SU-DHL-6 (cell line): ENCODE measurements around the gene CNR2.

Experiments
- H2AFZ ChIP-seq: fragments of 200-600 bp; sonication (generic); 2 replicates; pipeline ENCODE4 v1.6.1; 2014; ENCODE audit warnings: low read depth, mild to moderate bottlenecking, moderate library complexity, mixed read lengths, antibody characterized with exemption, low read length; ENCODE audit not compliant: severe bottlenecking
- H3F3A ChIP-seq: fragments of 200-600 bp; shearing (Covaris generic); 2 replicates; pipeline ENCODE4 v1.6.0; 2016; ENCODE audit warnings: antibody characterized with exemption, mild to moderate bottlenecking; ENCODE audit not compliant: insufficient read depth
- H3K27ac ChIP-seq: fragments of 200-600 bp; sonication (generic); 2 replicates; pipeline ENCODE4 v1.5.1; 2016; ENCODE audit warnings: low read depth, mild to moderate bottlenecking, low read length, moderate library complexity, mixed read lengths
- H3K27me3 ChIP-seq: fragments of 200-600 bp; sonication (generic), shearing (Covaris generic); 2 replicates; pipeline ENCODE4 v1.6.0; 2014; ENCODE audit warnings: mild to moderate bottlenecking, low read length
- H3K36me3 ChIP-seq: fragments of 200-600 bp; sonication (generic); 2 replicates; pipeline ENCODE4 v1.6.1; 2014; ENCODE audit warnings: mild to moderate bottlenecking, low read length, mixed read lengths
- H3K4me2 ChIP-seq: fragments of 300-600, 200-600 bp; shearing (Covaris generic), sonication (generic); 2 replicates; pipeline ENCODE4 v1.6.0; 2014; ENCODE audit warnings: low read length, low read depth, mild to moderate bottlenecking; ENCODE audit not compliant: poor library complexity, severe bottlenecking
- H3K4me3 ChIP-seq: fragments of 200-600 bp; sonication (generic); 2 replicates; pipeline ENCODE4 v1.5.1; 2014; ENCODE audit warnings: antibody characterized with exemption, low read length, mild to moderate bottlenecking, mixed read lengths; ENCODE audit not compliant: insufficient read depth, poor library complexity, severe bottlenecking
- H3K79me2 ChIP-seq: fragments of 200-600 bp; sonication (generic); 2 replicates; pipeline ENCODE4 v1.6.1; 2014; ENCODE audit warnings: mild to moderate bottlenecking, low read length, moderate library complexity; ENCODE audit not compliant: insufficient read depth
- H3K9ac ChIP-seq: fragments of 200-600 bp; sonication (generic); 2 replicates; pipeline ENCODE4 v1.7.0; 2014; ENCODE audit warnings: mild to moderate bottlenecking, low read length
- H3K9me2 ChIP-seq: fragments of 200-600 bp; sonication (generic); replicated peaks from 2 replicates; pipeline ENCODE4 v1.6.1; 2014; ENCODE audit warnings: low read length; ENCODE audit not compliant: insufficient read depth
- H3K9me3 ChIP-seq: fragments of 200-600 bp; sonication (generic); 2 replicates; pipeline ENCODE4 v1.6.1; 2014; ENCODE audit warnings: low read length, mixed read lengths; ENCODE audit not compliant: insufficient read depth
- H4K20me1 ChIP-seq: fragments of 200-600 bp; sonication (generic); 2 replicates; pipeline ENCODE4 v1.6.1; 2014; ENCODE audit warnings: low read depth, mild to moderate bottlenecking, antibody characterized with exemption, low read length, moderate library complexity, mixed read lengths
- CTCF ChIP-seq: fragments of 200-600 bp; sonication (generic); IDR thresholded peaks from one replicate; pipeline ENCODE4 v1.5.1; 2017; ENCODE audit warnings: antibody characterized with exemption, mild to moderate bottlenecking, low read length, moderate library complexity; ENCODE audit not compliant: insufficient read depth, poor library complexity, severe bottlenecking
- EZH2phosphoT487 ChIP-seq: fragments of 200-600 bp; sonication (generic), shearing (Covaris generic); conservative IDR thresholded peaks from 2 replicates; pipeline ENCODE4 v1.6.1; 2018; ENCODE audit warnings: mild to moderate bottlenecking, antibody characterized with exemption, low read length, moderate library complexity, mixed read lengths

Gene CNR2

GRCh38 chr1:23915466-23915865, 2.3 kb upstream of the CNR2 start:
- Histone ChIP-seq H3K4me2 (peak overlapping the region; percentile 18), H3K27ac (peak overlapping the region; percentile 96), H3K4me3 (no peak overlapping the region), H3K9ac (0 out of 2 replicates have a peak overlapping the region, but pooled peaks have one; percentile 25), H3K9me3 (no peaks in the 10 kb centered on the region), H2AFZ (no peak overlapping the region), H3F3A (peaks cover 59% of the 10 kb centered on the region), H3K36me3 (no peaks in the 10 kb centered on the region), H3K9me2 (no peaks in the 10 kb centered on the region), H3K27me3 (no peaks in the 10 kb centered on the region), H3K79me2 (peaks cover 20% of the 10 kb centered on the region), H4K20me1 (no peaks in the 10 kb centered on the region)
- TF ChIP-seq EZH2phosphoT487: no peak
- TF ChIP-seq CTCF: no peak

- Histone ChIP-seq H3K9ac (no peak overlapping the region), H3K4me3 (no peak overlapping the region), H3K79me2 (peaks cover 20% of the 10 kb centered on the region), H3K9me3 (no peaks in the 10 kb centered on the region), H4K20me1 (no peaks in the 10 kb centered on the region), H3K36me3 (no peaks in the 10 kb centered on the region), H3K27ac (peak overlapping the region; percentile 96), H3K27me3 (no peaks in the 10 kb centered on the region), H2AFZ (no peak overlapping the region), H3K9me2 (no peaks in the 10 kb centered on the region), H3F3A (peaks cover 64% of the 10 kb centered on the region), H3K4me2 (peak overlapping the region; percentile 23)
- TF ChIP-seq CTCF (no peak), EZH2phosphoT487 (no peak)
Observed at GRCh38 chr1:23914921-23915320, 1.8 kb upstream of the CNR2 start.

- TF ChIP-seq EZH2phosphoT487: no peak
- no peak for TF ChIP-seq CTCF
- peak overlapping the region; percentile 71 for H3K4me2 ChIP-seq
- peak overlapping the region; percentile 58 for H3K9ac ChIP-seq
- H4K20me1 ChIP-seq: no peaks in the 10 kb centered on the region
- H3F3A ChIP-seq: peaks cover 92% of the 10 kb centered on the region
- H3K4me3 ChIP-seq: peak overlapping the region; percentile 53
- no peak overlapping the region for H2AFZ ChIP-seq
- H3K9me2 ChIP-seq: no peaks in the 10 kb centered on the region
- H3K36me3 ChIP-seq: no peaks in the 10 kb centered on the region
- H3K9me3 ChIP-seq: no peaks in the 10 kb centered on the region
- H3K27ac ChIP-seq: peak overlapping the region; percentile 96
- H3K27me3 ChIP-seq: no peaks in the 10 kb centered on the region
- peaks cover 22% of the 10 kb centered on the region for H3K79me2 ChIP-seq
Observed at GRCh38 chr1:23911921-23912320, 1.2 kb downstream of the CNR2 start.
